IMR-90 (cell line): ENCODE data around the gene RFX2. TPM values are rescaled to one million over a fixed set of nuclear protein-coding genes. Genes with fewer than 3 reads are reported as not detected.
"Not testable (repeated sequence)": the region's sequence is repeated elsewhere in the genome, so short reads cannot be mapped to it uniquely, and the experiment has no call there.

Experiments
- ATAC-seq: fragments of 200-7000 bp; cut with Tn5 transposase; 2 replicates; pipeline ENCODE4 v1.9.1; 2020; ENCODE audit warnings: low read depth, mild to moderate bottlenecking, moderate library complexity
- BruUV-seq: library from RNA; stranded (reverse); fragments of 400-500 nt; replicated peaks from 2 replicates; lab custom pipeline; 2021; lab: Mats Ljungman, UMichigan
- CTCF ChIA-PET: fragments of 300-600 bp; formaldehyde crosslinking; extraction: SDS; loops from one replicate; lab custom pipeline; 2021; ENCODE audit warnings: antibody characterized with exemption; lab: Yijun Ruan, JAX
- POLR2A ChIA-PET: fragments of 300-600 bp; sonication (Branson Sonifier 250); formaldehyde crosslinking; loops from one replicate; lab custom pipeline; 2022; ENCODE audit warnings: antibody characterized with exemption; ENCODE audit not compliant: unreplicated experiment; lab: Charles Lee
- DNase-seq: peaks from one replicate; pipeline ENCODE4 v3.0.0; 2013
- H2AFZ ChIP-seq: replicated peaks from 2 replicates; pipeline ENCODE3; 2013; ENCODE audit warnings: low read length, mild to moderate bottlenecking; ENCODE audit not compliant: poor library complexity
- H2AK5ac ChIP-seq: 2 replicates; pipeline ENCODE4 v1.6.1; 2013; ENCODE audit warnings: low read depth, low read length, inconsistent platforms
- H2AK9ac ChIP-seq: replicated peaks from 2 replicates; pipeline ENCODE3; 2013; ENCODE audit warnings: mild to moderate bottlenecking, low read depth, low read length, moderate library complexity; ENCODE audit not compliant: poor library complexity
- H2BK120ac ChIP-seq: 2 replicates; pipeline ENCODE4 v1.6.1; 2013; ENCODE audit warnings: low read depth, low read length, inconsistent platforms
- H2BK15ac ChIP-seq: 3 replicates; pipeline ENCODE4 v1.6.1; 2013; ENCODE audit warnings: low read depth, low read length, inconsistent platforms
- H2BK20ac ChIP-seq: 2 replicates; pipeline ENCODE4 v1.6.1; 2013; ENCODE audit warnings: low read depth, mild to moderate bottlenecking, inconsistent platforms, low read length, moderate library complexity
- H2BK5ac ChIP-seq: 2 replicates; pipeline ENCODE4 v1.6.1; 2013; ENCODE audit warnings: mild to moderate bottlenecking, low read depth, low read length, inconsistent platforms; ENCODE audit not compliant: poor library complexity, severe bottlenecking
- H3K14ac ChIP-seq: replicated peaks from 2 replicates; pipeline ENCODE4 v1.6.1; 2013; ENCODE audit warnings: low read depth, low read length, inconsistent platforms
- H3K18ac ChIP-seq: 2 replicates; pipeline ENCODE4 v1.6.1; 2013; ENCODE audit warnings: low read depth, low read length, control low read depth
- H3K23ac ChIP-seq: 2 replicates; pipeline ENCODE4 v1.6.1; 2013; ENCODE audit warnings: low read depth, low read length, inconsistent platforms
- H3K27ac ChIP-seq: 2 replicates; pipeline ENCODE4 v1.5.1; 2013; ENCODE audit warnings: mild to moderate bottlenecking, control low read depth, low read length; ENCODE audit not compliant: insufficient read depth
- H3K27me3 ChIP-seq: 2 replicates; pipeline ENCODE4 v1.6.1; 2013; ENCODE audit warnings: low read length; ENCODE audit not compliant: control insufficient read depth, insufficient read depth
- H3K36me3 ChIP-seq: 2 replicates; pipeline ENCODE4 v1.6.1; 2013; ENCODE audit warnings: low read length, mixed read lengths; ENCODE audit not compliant: control insufficient read depth, insufficient read depth
- H3K4ac ChIP-seq: 2 replicates; pipeline ENCODE4 v1.6.1; 2013; ENCODE audit warnings: low read depth, low read length, inconsistent platforms
- H3K4me1 ChIP-seq: 2 replicates; pipeline ENCODE4 v1.6.1; 2013; ENCODE audit warnings: low read length, mixed read lengths; ENCODE audit not compliant: control insufficient read depth, insufficient read depth
- H3K4me2 ChIP-seq: 2 replicates; pipeline ENCODE4 v1.6.1; 2013; ENCODE audit warnings: low read depth, mild to moderate bottlenecking, control low read depth, low read length, moderate library complexity
- H3K4me3 ChIP-seq: 2 replicates; pipeline ENCODE4 v1.5.1; 2013; ENCODE audit warnings: low read depth, mild to moderate bottlenecking, control low read depth, low read length, moderate library complexity; ENCODE audit not compliant: insufficient read depth
- H3K56ac ChIP-seq: 2 replicates; pipeline ENCODE4 v1.6.1; 2013; ENCODE audit warnings: low read length, inconsistent platforms; ENCODE audit not compliant: insufficient read depth; ENCODE audit errors: extremely low read depth
- H3K79me1 ChIP-seq, 2 experiments: 2 replicates each; pipeline ENCODE4 v1.6.1; 2013; ENCODE audit warnings: low read length in 2 of 2, inconsistent platforms in 1 of 2, low read depth in 1 of 2
- H3K9ac ChIP-seq: 2 replicates; pipeline ENCODE4 v1.6.1; 2013; ENCODE audit warnings: low read depth, low read length, control low read depth
- H3K9me1 ChIP-seq: 2 replicates; pipeline ENCODE4 v1.6.1; 2013; ENCODE audit warnings: low read length, inconsistent platforms; ENCODE audit not compliant: insufficient read depth
- H3K9me3 ChIP-seq: 2 replicates; pipeline ENCODE4 v1.6.1; 2013; ENCODE audit warnings: low read length; ENCODE audit not compliant: control insufficient read depth, insufficient read depth
- H4K20me1 ChIP-seq: 2 replicates; pipeline ENCODE4 v1.6.1; 2013; ENCODE audit warnings: low read length, inconsistent platforms; ENCODE audit not compliant: insufficient read depth
- H4K5ac ChIP-seq: 2 replicates; pipeline ENCODE4 v1.6.1; 2013; ENCODE audit warnings: mild to moderate bottlenecking, low read depth, low read length, control low read depth
- H4K8ac ChIP-seq, 2 experiments: 2 replicates each; pipeline ENCODE4 v1.6.1; 2013; ENCODE audit warnings: low read depth in 2 of 2, low read length in 2 of 2, control low read depth in 1 of 2, inconsistent platforms in 1 of 2
- H4K91ac ChIP-seq: 2 replicates; pipeline ENCODE4 v1.6.1; 2013; ENCODE audit warnings: low read depth, low read length, inconsistent platforms; ENCODE audit not compliant: insufficient read depth
- WGBS, 2 experiments: methylation state at CpG; one replicate each; pipeline versions ENCODE4 v1.1.5 to v1.1.7; 2013; ENCODE audit warnings: missing lambda C conversion rate in 2 of 2; ENCODE audit not compliant: insufficient read length in 1 of 2; ENCODE audit errors: extremely low coverage in 2 of 2; 5-methylcytosine and 5-hydroxymethylcytosine counted together
- dilution Hi-C: fragments of 300-500 bp; cut with HindIII; formaldehyde crosslinking; loops from one replicate; pipeline ENCODE4 v1.14.3; 2018; ENCODE audit warnings: low sequenced_read_pairs; ENCODE audit not compliant: unreplicated experiment
- in situ Hi-C: fragments of 300-500 bp; cut with MboI; formaldehyde crosslinking; loops from 3 replicates; pipeline ENCODE4 v1.14.3; 2019; ENCODE audit warnings: low sequenced_read_pairs, inconsistent platforms, mixed read lengths
- intact Hi-C: fragments of 100-400 bp; cut with micrococcal nuclease; formaldehyde crosslinking; loops from 2 replicates; pipeline ENCODE4 v1.10.0; 2022
- polyA plus RNA-seq, 3 experiments: library from polyadenylated mRNA; depleted of rRNA; stranded (reverse); fragments of >200 nt; gene quantifications; 2 replicates each; pipeline ENCODE4 v1.2.3, GENCODE V29; 2012; ENCODE audit warnings: low replicate concordance in 1 of 3
- total RNA-seq: library from RNA; depleted of rRNA; stranded (reverse); fragments of >200 nt; gene quantifications from 2 replicates; pipeline ENCODE4 v1.2.3, GENCODE V29; 2012

The RFX2 gene
- total and polyA plus RNA-seq, 2 of the 4 experiments (the other 2 are of a cell fraction), result 2.2 to 4.9 TPM

DNA sequence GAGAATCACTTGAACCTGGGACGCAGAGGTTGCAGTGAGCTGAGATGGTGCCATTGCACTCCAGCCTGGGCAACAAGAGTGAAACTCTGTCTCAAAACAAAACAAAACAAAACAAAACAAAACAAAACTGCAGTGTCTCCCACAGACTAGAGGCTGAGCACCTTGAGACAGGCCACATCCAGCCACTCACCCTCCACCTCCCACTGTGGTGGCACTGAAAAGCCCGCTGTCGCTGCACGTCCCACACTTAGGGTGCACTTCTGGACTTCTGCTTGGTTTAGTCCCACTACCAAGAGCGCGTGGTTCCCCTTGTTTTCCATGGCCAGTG lies 148.7 kb downstream of the RFX2 start:
- Histone ChIP-seq H4K20me1 (peaks cover 91% of the 10 kb centered on the region), H2BK120ac (peak overlapping the region; percentile 83), H2BK5ac (peak overlapping the region; percentile 64), H4K8ac (peak overlapping the region in 1 of 2 experiments; percentile 86; a peak in 3 of 4 replicates), H2BK20ac (peak overlapping the region; percentile 43; the same call in 1 of the 2 replicates), H4K5ac (peak overlapping the region; percentile 53; the same call in 1 of the 2 replicates), H2AFZ (peak overlapping the region; percentile 78), H3K4me1 (peaks cover 51% of the 10 kb centered on the region), H3K14ac (peak overlapping the region; percentile 91), H3K27ac (peak overlapping the region; percentile 71), H2BK15ac (peak overlapping the region; percentile 51; the same call in 1 of the 3 replicates), H3K9ac (peak overlapping the region; percentile 65; the same call in 1 of the 2 replicates), H2AK9ac (peak overlapping the region; percentile 90), H4K91ac (peak overlapping the region; percentile 81), H3K23ac (peak overlapping the region; percentile 98), H3K4ac (peak overlapping the region; percentile 96), H2AK5ac (peak overlapping the region; percentile 91), H3K79me1 (peaks cover 30 to 94% of the 10 kb centered on the region in 2 experiments), H3K18ac (peak overlapping the region; percentile 28; the same call in 1 of the 2 replicates), H3K4me2 (peak overlapping the region; percentile 21), H3K9me1 (peaks cover 69% of the 10 kb centered on the region)
- H3K9me3 ChIP-seq, H3K36me3 ChIP-seq, in situ Hi-C loops, CTCF ChIA-PET, dilution Hi-C loops, DNase-seq, BruUV-seq, H3K4me3 ChIP-seq, H3K56ac ChIP-seq, H3K27me3 ChIP-seq, POLR2A ChIA-PET, ATAC-seq: not testable (repeated sequence)
- intact Hi-C loops, result loop anchor here (10.0 kb wide), 1 partner anchor 157 kb away; the partner anchor contains the start of gene NRTN
- WGBS, 2 experiments, result 69% methylated on average over 5 of the region's 6 CpGs; no CpG with 5 or more reads in 1 of the 2 experiments
